NCI-H128 (cell line): Measurements from ENCODE around the gene CACNA1E.

Experiments used
- DNase-seq: peaks from one replicate; lab custom pipeline; 2025; ENCODE audit not compliant: unreplicated experiment; lab: John Stamatoyannopoulos, UW

Gene CACNA1E

GRCh38 chr1:181482521-181483284 lies 614 bp upstream of the CACNA1E start:
- DNase-seq, result no peak

- no peak for DNase-seq
Observed at GRCh38 chr1:181484821-181485220, 1.5 kb downstream of the CACNA1E start.

GRCh38 chr1:181485287-181486097 lies 2.2 kb downstream of the CACNA1E start:
- DNase-seq, result no peak

DNA sequence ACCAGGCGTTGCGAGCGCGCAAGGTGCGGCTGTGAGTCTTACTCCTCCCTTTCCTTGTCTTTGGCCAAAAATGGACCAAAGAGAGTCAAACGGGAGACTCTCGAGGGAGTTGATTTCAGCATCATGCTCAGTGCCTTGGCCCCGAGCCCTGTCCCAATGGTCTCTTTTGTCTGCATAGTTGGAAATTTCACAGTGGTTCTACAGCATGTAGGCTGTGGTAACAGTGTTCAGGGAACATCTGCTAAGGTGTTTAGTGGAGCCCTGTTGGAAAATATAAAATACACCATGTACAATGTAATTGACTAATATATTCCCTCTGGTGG lies 2.7 kb downstream of the CACNA1E start:
- no peak for DNase-seq

DNA sequence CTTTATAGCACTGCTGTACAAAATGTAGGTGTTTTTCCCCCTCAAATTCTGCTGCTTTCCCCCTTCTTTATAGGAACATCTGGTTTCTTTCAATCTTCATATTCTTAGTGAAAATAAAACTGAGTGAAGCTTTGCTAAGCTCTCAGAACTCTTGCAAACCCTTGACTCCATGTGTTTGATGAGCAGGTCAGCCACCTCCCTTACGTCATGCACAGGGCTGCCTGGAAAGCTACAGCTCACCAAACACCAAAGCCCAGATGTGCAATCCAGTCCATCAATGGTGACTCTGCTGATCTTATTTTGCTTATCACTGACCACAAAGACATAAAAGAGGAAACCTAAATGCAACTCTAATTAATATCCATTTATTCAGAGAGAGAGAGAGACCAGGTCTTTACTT lies 5.5 kb downstream of the CACNA1E start:
- no peak for DNase-seq

GRCh38 chr1:181490276-181490675 lies 7.0 kb downstream of the CACNA1E start:
- no peak for DNase-seq

- no peak for DNase-seq
Observed at GRCh38 chr1:181490740-181491712, 7.7 kb downstream of the CACNA1E start.

DNA sequence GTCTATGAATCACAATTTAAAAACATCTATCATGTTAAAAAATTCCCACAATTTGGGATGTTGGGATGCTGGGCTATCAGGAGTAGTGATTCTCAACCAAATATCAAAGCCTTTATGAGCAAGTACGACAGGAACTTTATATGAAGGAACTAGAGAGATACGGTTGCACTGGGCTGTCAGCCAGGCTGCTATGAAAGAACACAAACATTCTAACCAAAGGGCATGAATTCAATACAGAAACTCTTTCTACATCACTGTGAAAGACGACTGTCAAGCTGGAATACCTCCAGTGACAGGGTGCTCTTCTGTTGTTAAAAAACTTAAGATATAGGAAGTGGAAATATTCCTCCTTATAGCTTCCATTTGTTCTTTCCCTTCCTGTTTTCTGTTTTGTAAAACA lies 9.8 kb downstream of the CACNA1E start:
- no peak for DNase-seq

GRCh38 chr1:181493885-181494284 lies 10.6 kb downstream of the CACNA1E start:
- DNase-seq, result no peak

DNA sequence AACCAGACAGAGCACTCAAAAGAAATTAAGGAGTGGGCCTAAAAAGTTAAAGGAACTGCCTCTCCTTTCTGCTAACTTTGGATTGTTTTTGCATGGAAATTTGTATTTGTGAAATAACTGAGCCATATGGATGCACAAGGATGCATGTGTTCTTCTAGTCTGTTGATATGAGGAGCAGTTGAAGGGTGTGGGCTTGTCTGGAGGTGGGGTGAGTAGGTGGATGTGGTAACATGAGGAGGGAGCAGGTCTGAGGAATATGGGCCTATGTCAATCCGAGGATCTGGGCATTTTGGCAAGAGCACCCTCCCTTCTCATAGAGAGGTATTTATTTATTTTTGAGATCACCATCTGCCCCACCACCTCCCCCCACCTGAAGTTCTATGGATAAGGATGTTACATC lies 13.4 kb downstream of the CACNA1E start:
- DNase-seq, result no peak

- no peak for DNase-seq
Observed at GRCh38 chr1:181497870-181498269, 14.6 kb downstream of the CACNA1E start.

DNA sequence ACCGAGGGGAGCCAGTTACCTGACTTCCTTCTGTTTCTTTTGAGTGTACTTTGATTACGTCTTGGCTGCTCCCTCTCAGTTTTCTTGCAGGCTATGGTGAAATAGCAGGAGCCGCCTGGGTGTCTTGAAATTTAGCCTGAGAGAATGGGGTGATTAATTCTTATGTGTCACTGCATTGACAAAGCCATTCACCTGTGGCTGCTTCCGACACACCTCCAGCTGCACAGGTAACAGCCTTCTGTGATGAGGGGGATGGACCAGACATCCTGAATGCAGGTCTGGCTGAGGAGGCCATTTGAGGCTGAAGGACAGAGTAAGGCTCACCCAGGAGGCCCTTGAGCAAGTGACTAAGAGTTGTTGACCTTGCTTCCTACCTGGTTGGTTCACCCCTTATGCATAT lies 16.5 kb downstream of the CACNA1E start:
- DNase-seq, result no peak

DNA sequence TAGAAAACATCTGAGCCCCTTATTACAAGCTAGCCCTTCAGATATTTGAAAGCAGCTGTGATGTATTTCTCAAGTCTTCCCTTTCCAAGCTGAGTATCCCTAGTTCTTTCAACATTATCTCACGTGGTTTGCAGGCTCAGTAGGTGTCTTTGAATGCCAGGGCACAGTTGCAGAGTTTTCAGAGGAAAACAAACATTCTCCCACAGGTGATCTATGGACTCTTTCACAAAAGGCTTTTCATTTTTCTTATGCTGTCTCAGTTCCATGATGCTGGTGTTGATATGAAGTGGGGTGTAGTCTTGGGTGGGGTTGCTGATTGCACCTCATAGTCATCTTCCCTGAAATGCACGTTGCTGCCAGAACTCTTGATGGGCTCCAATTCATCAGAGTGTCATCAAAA lies 17.3 kb downstream of the CACNA1E start:
- DNase-seq, result no peak

DNA sequence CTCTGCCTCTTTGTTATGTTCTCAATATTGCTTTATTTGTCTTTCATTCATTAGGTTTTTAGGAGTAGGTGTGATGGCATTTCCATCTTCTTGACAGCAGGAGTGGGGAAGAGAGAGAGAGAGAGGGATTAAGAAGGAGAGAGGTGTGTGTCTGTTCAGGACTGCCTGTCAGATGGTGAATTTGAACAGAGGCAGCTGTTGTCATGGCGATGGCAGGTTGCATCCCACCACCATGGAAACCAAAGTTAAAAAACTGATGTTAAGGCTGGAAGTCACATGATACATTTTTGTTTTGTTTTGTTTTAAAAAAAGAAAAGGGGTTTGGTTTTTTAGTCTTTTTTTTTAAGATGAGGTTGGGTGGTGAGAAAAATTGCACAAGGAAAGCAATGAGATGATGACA lies 18.3 kb downstream of the CACNA1E start:
- no peak for DNase-seq

GRCh38 chr1:181503171-181503810 lies 20.0 kb downstream of the CACNA1E start:
- DNase-seq, result no peak

DNA sequence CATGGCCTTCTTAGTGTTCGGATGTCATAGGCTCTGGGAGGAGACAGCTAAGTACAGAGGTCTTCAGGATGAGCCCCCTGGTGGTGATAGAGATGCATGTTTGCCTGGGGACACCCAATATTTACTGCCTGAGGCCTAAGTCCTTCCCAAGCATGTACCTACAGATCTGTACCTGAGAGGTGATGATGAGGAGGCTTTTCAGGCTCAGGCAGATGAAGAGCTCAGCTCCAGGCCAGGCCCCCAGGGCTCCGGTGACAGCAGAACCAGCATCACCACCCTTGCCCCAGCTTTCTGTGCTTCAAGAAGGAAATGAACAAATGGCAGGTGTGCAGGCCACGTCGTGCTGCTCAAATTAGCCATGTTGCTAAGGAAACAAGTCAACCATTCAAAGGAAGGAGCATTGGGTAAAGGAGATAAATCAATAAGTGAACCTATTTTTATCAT lies 21.1 kb downstream of the CACNA1E start:
- DNase-seq, result no peak

DNA sequence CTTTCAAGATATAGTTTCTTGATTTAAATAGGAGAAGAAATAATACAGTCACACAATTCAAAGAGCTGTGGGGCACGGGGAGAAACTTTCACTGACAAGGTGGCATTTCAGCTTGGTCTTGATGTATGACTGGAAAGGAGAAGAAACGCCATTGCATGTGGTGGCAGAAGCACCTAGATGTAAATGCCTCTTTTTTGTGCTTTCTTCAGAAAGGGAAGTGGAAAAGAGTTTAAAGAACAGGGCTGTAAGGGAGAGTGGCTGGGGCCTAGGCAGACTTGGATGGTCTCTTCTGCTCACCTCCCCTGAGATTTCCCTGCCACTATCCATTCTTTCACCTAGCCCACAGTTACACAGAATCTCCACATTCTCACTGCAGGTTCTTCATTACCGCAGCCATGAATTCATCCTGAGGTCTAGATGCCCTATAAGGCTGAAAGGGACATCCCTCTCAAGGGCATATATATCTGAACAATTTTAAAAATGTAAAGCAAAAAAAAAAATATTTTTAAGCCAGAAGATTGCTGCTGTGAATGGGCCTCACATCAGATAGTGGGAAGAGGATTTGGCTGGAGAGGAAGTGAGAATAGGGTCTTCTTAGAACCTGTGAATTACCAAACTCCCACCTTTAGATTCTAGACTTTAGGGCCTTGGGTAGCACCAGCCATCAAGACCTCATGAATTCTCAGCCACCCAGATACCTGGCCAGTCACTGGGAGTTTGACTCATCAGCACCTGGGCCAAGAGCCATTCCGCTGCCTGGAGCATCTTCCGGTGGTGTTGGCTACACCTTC lies 23.4 kb downstream of the CACNA1E start:
- no peak for DNase-seq

- no peak for DNase-seq
Observed at GRCh38 chr1:181508486-181509165, 25.3 kb downstream of the CACNA1E start.

- DNase-seq, result peak; percentile 69
Observed at GRCh38 chr1:181513786-181514297, 30.5 kb downstream of the CACNA1E start.
